Large intestine (tissue), 3 donors: ENCODE measurements around the gene RPS6KA3. TPM values are rescaled to one million over a fixed set of nuclear protein-coding genes. Genes with fewer than 3 reads are reported as not detected.

Experiments used
- DNase-seq, 2 donors: peaks; one replicate each; pipeline versions ENCODE4 v3.0.0 to v3.0.0-alpha.2; 2013
- H3K27ac ChIP-seq: one replicate; pipeline ENCODE4 v1.5.1; 2013; ENCODE audit warnings: low read length
- H3K27me3 ChIP-seq: 2 replicates; pipeline ENCODE4 v1.6.1; 2013; ENCODE audit warnings: low read length; ENCODE audit not compliant: control insufficient read depth, insufficient read depth
- H3K36me3 ChIP-seq: 2 replicates; pipeline ENCODE4 v1.6.1; 2013; ENCODE audit warnings: low read length; ENCODE audit not compliant: control insufficient read depth, insufficient read depth
- H3K4me1 ChIP-seq: one replicate; pipeline ENCODE4 v1.6.1; 2013; ENCODE audit warnings: low read length; ENCODE audit not compliant: control insufficient read depth, insufficient read depth
- H3K4me3 ChIP-seq: one replicate; pipeline ENCODE4 v1.5.1; 2013; ENCODE audit warnings: low read length
- H3K9me3 ChIP-seq: one replicate; pipeline ENCODE4 v1.6.1; 2013; ENCODE audit warnings: mild to moderate bottlenecking, low read depth, low read length, moderate library complexity; ENCODE audit not compliant: control insufficient read depth
- WGBS: methylation state at CpG from one replicate; pipeline ENCODE4 v1.1.5; 2013; ENCODE audit warnings: low lambda C conversion rate; ENCODE audit not compliant: insufficient coverage; 5-methylcytosine and 5-hydroxymethylcytosine counted together
- polyA plus RNA-seq: library from polyadenylated mRNA; unstranded; fragments of 120-200 nt; gene quantifications from one replicate; pipeline ENCODE4 v1.2.1, GENCODE V29; 2013

Gene RPS6KA3
- polyA plus RNA-seq, 1 donor = 43.2 TPM

GRCh38 chrX:20294284-20294683 lies 27.6 kb upstream of the RPS6KA3 start:
- Histone ChIP-seq H3K9me3 (no peaks in the 10 kb centered on the region), H3K27ac (no peak overlapping the region), H3K4me1 (no peaks in the 10 kb centered on the region), H3K36me3 (no peaks in the 10 kb centered on the region), H3K27me3 (no peaks in the 10 kb centered on the region), H3K4me3 (no peak overlapping the region)
- DNase-seq = no peak

- Histone ChIP-seq H3K27me3 (no peaks in the 10 kb centered on the region), H3K9me3 (no peaks in the 10 kb centered on the region), H3K4me3 (no peak overlapping the region), H3K27ac (no peak overlapping the region), H3K36me3 (no peaks in the 10 kb centered on the region), H3K4me1 (no peaks in the 10 kb centered on the region)
- 100% methylated on average over 1 of the region's 2 CpGs for WGBS
- peak; percentile 9 to 21 for DNase-seq
Observed at GRCh38 chrX:20285511-20285910, 18.8 kb upstream of the RPS6KA3 start.

- DNase-seq = no peak
- no peaks in the 10 kb centered on the region for H3K4me1 ChIP-seq
Observed at GRCh38 chrX:20284992-20285391, 18.3 kb upstream of the RPS6KA3 start.

GRCh38 chrX:20284444-20284843 lies 17.7 kb upstream of the RPS6KA3 start:
- Histone ChIP-seq H3K27me3 (no peaks in the 10 kb centered on the region), H3K36me3 (no peaks in the 10 kb centered on the region), H3K4me1 (no peaks in the 10 kb centered on the region), H3K9me3 (no peaks in the 10 kb centered on the region), H3K4me3 (no peak overlapping the region), H3K27ac (no peak overlapping the region)
- DNase-seq = no peak
- no CpG with 5 or more reads among the region's 1 CpG for WGBS

More at GRCh38 chrX:20284992-20285391, 18.3 kb upstream of the RPS6KA3 start:
- WGBS = no CpG with 5 or more reads among the region's 1 CpG
- no peak overlapping the region for H3K4me3 ChIP-seq
- H3K27me3 ChIP-seq = no peaks in the 10 kb centered on the region
- H3K27ac ChIP-seq = no peak overlapping the region
- H3K9me3 ChIP-seq = no peaks in the 10 kb centered on the region
- no peaks in the 10 kb centered on the region for H3K36me3 ChIP-seq

DNA sequence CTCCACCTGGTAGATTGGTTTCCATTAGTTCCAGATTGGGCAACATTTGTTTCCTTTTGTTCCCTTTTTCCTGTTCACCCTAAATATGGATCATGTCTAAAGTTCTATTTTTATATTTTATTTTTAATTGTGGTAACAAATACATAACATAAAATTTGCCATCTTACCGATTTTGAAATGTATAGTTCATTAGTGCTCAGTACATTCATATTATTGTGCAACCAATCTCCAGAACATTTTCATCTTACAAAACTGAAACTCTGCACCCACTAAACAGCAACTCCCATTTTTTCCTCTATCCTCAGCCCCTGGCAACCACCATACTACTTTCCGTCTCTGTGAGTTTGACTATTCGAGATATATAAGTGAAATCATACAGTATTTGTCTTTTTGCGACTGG lies 14.2 kb upstream of the RPS6KA3 start:
- WGBS = no CpG with 5 or more reads among the region's 4 CpGs

DNA sequence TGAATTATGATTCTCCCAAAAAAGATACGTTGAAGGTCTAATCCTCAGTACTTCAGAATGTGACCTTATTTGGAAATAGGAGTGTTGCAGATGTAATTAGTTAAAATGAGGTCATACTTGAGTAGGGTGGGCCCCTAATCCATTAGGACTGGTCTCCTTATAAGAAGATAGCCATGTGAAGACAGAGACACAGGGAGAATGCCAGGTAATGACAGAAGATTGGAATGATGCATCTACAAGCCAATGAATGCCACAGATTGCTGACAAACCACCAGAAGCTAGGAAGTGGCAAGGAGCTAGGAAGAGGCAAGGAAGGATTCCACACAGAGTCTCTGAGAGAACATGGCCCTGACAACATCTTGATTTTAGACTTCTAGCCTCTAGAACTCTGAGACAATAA lies 7.4 kb upstream of the RPS6KA3 start:
- H3K4me1 ChIP-seq = no peaks in the 10 kb centered on the region
- H3K9me3 ChIP-seq = no peaks in the 10 kb centered on the region
- DNase-seq = no peak
- no CpG with 5 or more reads among the region's 1 CpG for WGBS
- H3K4me3 ChIP-seq = no peak overlapping the region
- H3K36me3 ChIP-seq = no peaks in the 10 kb centered on the region
- H3K27me3 ChIP-seq = no peaks in the 10 kb centered on the region
- no peak overlapping the region for H3K27ac ChIP-seq

More for the DNA sequence above, 14.2 kb upstream of the RPS6KA3 start:
- no peak overlapping the region for H3K4me3 ChIP-seq
- DNase-seq = no peak
- H3K27ac ChIP-seq = no peak overlapping the region
- no peaks in the 10 kb centered on the region for H3K4me1 ChIP-seq
- no peaks in the 10 kb centered on the region for H3K27me3 ChIP-seq
- no peaks in the 10 kb centered on the region for H3K9me3 ChIP-seq
- H3K36me3 ChIP-seq = no peaks in the 10 kb centered on the region

- DNase-seq = no peak
- no CpG with 5 or more reads among the region's 1 CpG for WGBS
- H3K27me3 ChIP-seq = no peaks in the 10 kb centered on the region
Observed at GRCh38 chrX:20271730-20272129, 5.0 kb upstream of the RPS6KA3 start.

DNA sequence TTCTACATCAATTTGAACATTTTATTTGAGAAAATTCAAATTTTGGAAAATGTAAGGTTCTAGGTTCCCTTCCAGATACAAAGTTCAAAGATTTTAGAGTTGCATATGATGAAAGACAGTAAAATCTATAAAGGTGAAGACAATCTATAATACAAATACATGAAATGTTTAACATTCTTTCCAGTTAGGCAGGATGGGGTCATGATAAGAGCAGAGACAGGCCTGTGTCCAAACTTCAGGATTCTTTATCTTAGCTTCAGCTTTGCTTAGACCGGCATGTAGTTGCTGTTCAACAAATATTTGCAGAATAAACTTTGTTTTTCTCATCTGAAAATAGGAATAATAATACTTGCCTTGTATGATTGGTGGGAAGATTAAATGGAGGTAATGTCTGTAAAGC lies 4.5 kb upstream of the RPS6KA3 start:
- H3K4me3 ChIP-seq = no peak overlapping the region
- no peaks in the 10 kb centered on the region for H3K4me1 ChIP-seq
- H3K27ac ChIP-seq = no peak overlapping the region
- H3K9me3 ChIP-seq = no peaks in the 10 kb centered on the region
- H3K27me3 ChIP-seq = no peaks in the 10 kb centered on the region
- DNase-seq = no peak
- no peaks in the 10 kb centered on the region for H3K36me3 ChIP-seq
- no CpG with 5 or more reads among the region's 1 CpG for WGBS

More at GRCh38 chrX:20271730-20272129, 5.0 kb upstream of the RPS6KA3 start:
- Histone ChIP-seq H3K27ac (no peak overlapping the region), H3K9me3 (no peaks in the 10 kb centered on the region), H3K4me3 (no peak overlapping the region), H3K4me1 (no peaks in the 10 kb centered on the region), H3K36me3 (no peaks in the 10 kb centered on the region)

DNA sequence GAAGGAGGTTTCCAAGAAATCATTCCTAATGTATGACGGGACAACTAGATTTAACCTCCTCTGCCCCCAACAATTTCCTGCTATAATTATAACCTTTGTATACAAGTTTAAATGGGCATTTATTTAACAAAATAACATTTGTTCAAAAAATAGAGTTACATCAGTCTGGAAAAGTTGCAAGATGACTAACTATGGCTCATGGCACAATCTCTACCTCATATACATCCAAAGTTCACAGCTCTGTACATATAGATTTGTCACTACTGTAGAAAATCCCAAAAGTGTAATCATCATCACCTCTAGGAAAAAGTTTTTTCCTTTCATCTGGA lies 3.8 kb upstream of the RPS6KA3 start:
- H3K9me3 ChIP-seq = no peaks in the 10 kb centered on the region
- no CpG with 5 or more reads among the region's 1 CpG for WGBS
- H3K27me3 ChIP-seq = no peaks in the 10 kb centered on the region
- H3K4me1 ChIP-seq = no peaks in the 10 kb centered on the region
- H3K4me3 ChIP-seq = no peak overlapping the region
- H3K36me3 ChIP-seq = no peaks in the 10 kb centered on the region
- peak in 1 of 2 donors; percentile 18 for DNase-seq
- H3K27ac ChIP-seq = no peak overlapping the region

GRCh38 chrX:20269848-20270561 lies 3.3 kb upstream of the RPS6KA3 start:
- no CpG with 5 or more reads among the region's 4 CpGs for WGBS

More at GRCh38 chrX:20269848-20270561, 3.3 kb upstream of the RPS6KA3 start:
- H3K27me3 ChIP-seq = no peaks in the 10 kb centered on the region
- no peak overlapping the region for H3K4me3 ChIP-seq
- no peaks in the 10 kb centered on the region for H3K36me3 ChIP-seq
- no peak for DNase-seq
- no peak overlapping the region for H3K27ac ChIP-seq
- no peaks in the 10 kb centered on the region for H3K9me3 ChIP-seq
- no peaks in the 10 kb centered on the region for H3K4me1 ChIP-seq
